Upper lobe of left lung (tissue), 4 donors: ENCODE results near the gene RILP.

ENCODE experiments used
- CTCF ChIP-seq, 6 experiments: fragments of 450-650 bp in 4 of 6; fragments of 200-600 bp in 2 of 6; sonication (generic) in 2 of 6; IDR thresholded peaks; one replicate each; pipeline ENCODE4 v1.5.1; 2016 to 2019; ENCODE audit warnings: antibody characterized with exemption in 6 of 6
- EP300 ChIP-seq, 4 donors: sonication (generic); formaldehyde crosslinking; IDR thresholded peaks; one replicate each; pipeline ENCODE4 v1.5.1; 2017; ENCODE audit warnings: antibody characterized with exemption in 4 of 4, control low read depth in 2 of 4
- POLR2A ChIP-seq, 4 donors: fragments of 450-650 bp; IDR thresholded peaks; one replicate each; pipeline ENCODE4 v1.5.1; 2016 to 2017; ENCODE audit warnings: antibody characterized with exemption in 4 of 4, mild to moderate bottlenecking in 2 of 4
- POLR2AphosphoS5 ChIP-seq, 2 donors: sonication (generic); formaldehyde crosslinking; IDR thresholded peaks; one replicate each; pipeline ENCODE4 v1.5.1; 2017; ENCODE audit warnings: antibody characterized with exemption in 2 of 2

DNA sequence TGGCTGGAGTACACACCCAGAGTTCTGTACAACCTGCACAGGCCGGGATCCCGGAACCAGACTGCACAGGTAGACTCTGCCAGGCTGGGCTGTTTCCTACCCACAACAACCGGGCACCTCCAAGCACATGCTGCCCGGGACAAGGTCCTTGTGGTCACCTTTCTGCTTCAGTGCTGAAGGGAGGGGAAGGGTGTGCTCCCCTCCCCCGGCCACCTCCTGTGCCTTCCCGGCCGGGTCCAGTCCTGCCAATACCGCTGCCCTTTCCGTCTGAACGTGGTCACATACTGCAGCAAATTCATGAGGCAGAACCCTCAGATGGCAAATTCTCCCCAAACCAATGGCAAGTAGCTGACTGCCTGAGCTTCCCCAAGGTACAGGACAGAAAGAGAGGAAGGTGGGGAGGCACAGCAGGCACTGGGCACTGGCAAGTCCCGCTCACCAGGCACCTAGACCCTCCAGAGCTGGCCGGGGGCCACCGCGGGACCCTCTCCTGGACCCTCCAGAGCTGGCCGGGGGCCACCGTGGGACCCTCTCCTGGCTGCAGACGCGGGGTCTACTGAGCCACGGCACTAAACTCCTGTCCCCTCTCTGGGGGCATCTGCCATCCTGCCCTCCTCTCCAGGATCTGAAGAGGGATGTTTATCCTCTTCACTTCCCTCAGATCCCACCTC lies 43.9 kb downstream of the RILP start:
- TF ChIP-seq POLR2AphosphoS5 (IDR thresholded peaks at IDR 0.05) (no peak), CTCF (IDR thresholded peaks at IDR 0.05) (no peak), POLR2A (IDR thresholded peaks at IDR 0.05) (no peak), EP300 (IDR thresholded peaks at IDR 0.05) (no peak)
